NT2/D1 (cell line): ENCODE data around the gene C6orf52.

Experiments
- YY1 ChIP-seq: IDR thresholded peaks from 2 replicates; pipeline ENCODE4 v1.6.1; 2011; ENCODE audit not compliant: insufficient read length, insufficient read depth
- ZNF274 ChIP-seq: IDR thresholded peaks from 2 replicates; pipeline ENCODE4 v1.6.1; 2011; ENCODE audit warnings: mild to moderate bottlenecking, low read depth, low read length

DNA sequence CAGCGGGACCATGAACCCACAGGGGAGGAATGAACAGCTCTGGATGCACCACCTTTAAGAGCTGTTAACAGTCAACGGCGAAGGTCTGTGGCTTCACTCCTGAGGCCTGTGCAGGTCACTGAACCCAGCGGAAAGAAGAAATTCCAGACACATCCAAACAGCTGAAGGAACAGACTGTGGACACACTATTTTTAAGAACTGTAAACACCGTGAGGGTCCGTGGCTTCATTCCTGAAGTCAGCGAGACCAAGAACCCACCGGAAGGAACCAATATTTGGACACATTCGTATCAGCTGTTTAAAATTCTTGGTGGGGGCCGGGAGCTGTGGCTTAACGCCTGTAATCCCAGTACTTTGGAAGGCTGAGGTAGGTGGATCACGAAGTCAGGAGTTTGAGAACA is 47.8 kb upstream of the C6orf52 start:
- no peak for TF ChIP-seq ZNF274
- TF ChIP-seq YY1: no peak
